ENCODE data around the gene COL28A1.

COL28A1 gene

GRCh38 chr7:7577888-7578287, 42.2 kb upstream of the COL28A1 start:
- DNase-seq (ENCODE audit: low spot score): no peak
- no peak for TF ChIP-seq CTCF (IDR thresholded peaks at IDR 0.05; ENCODE audit: extremely low read depth, insufficient read depth, missing control alignments)
- in situ Hi-C loops (cut with MboI; ENCODE audit: low pct_unique_long_range_greater_than_20kb, low sequenced_read_pairs, unreplicated experiment): no loop called here

- TF ChIP-seq CTCF (IDR thresholded peaks at IDR 0.05; ENCODE audit: extremely low read depth, insufficient read depth, missing control alignments): no peak
- DNase-seq (ENCODE audit: low spot score): no peak
- in situ Hi-C loops (cut with MboI; ENCODE audit: low pct_unique_long_range_greater_than_20kb, low sequenced_read_pairs, unreplicated experiment): no loop called here
These were observed 40.7 kb upstream of the COL28A1 start for GRCh38 chr7:7576344-7576743.

GRCh38 chr7:7573701-7574100, 38.0 kb upstream of the COL28A1 start:
- DNase-seq (ENCODE audit: low spot score): no peak
- in situ Hi-C loops (cut with MboI; ENCODE audit: low pct_unique_long_range_greater_than_20kb, low sequenced_read_pairs, unreplicated experiment): no loop called here
- no peak for TF ChIP-seq CTCF (IDR thresholded peaks at IDR 0.05; ENCODE audit: extremely low read depth, insufficient read depth, missing control alignments)

- in situ Hi-C loops (cut with MboI; ENCODE audit: low pct_unique_long_range_greater_than_20kb, low sequenced_read_pairs, unreplicated experiment): no loop called here
- no peak for DNase-seq (ENCODE audit: low spot score)
- TF ChIP-seq CTCF (IDR thresholded peaks at IDR 0.05; ENCODE audit: extremely low read depth, insufficient read depth, missing control alignments): no peak
These were observed 34.9 kb upstream of the COL28A1 start for GRCh38 chr7:7570584-7570983.

GRCh38 chr7:7569615-7570014, 33.9 kb upstream of the COL28A1 start:
- in situ Hi-C loops (cut with MboI; ENCODE audit: low pct_unique_long_range_greater_than_20kb, low sequenced_read_pairs, unreplicated experiment): loop anchor here (10.0 kb wide), 1 partner anchor 315 kb away; no protein-coding TSS in a partner anchor

GRCh38 chr7:7569081-7569527, 33.4 kb upstream of the COL28A1 start:
- in situ Hi-C loops (cut with MboI; ENCODE audit: low pct_unique_long_range_greater_than_20kb, low sequenced_read_pairs, unreplicated experiment): loop anchor here (10.0 kb wide), 1 partner anchor 314 kb away; no protein-coding TSS in a partner anchor
- peak; percentile 79 for DNase-seq (ENCODE audit: low spot score)
- TF ChIP-seq CTCF (IDR thresholded peaks at IDR 0.05; ENCODE audit: extremely low read depth, insufficient read depth, missing control alignments): no peak

More at GRCh38 chr7:7569615-7570014, 33.9 kb upstream of the COL28A1 start:
- peak; percentile 20 for DNase-seq (ENCODE audit: low spot score)
- no peak for TF ChIP-seq CTCF (IDR thresholded peaks at IDR 0.05; ENCODE audit: extremely low read depth, insufficient read depth, missing control alignments)

Measured in GM13977 (cell line).